ENCODE measurements around the gene SPSB1. TPM values are rescaled to one million over a fixed set of nuclear protein-coding genes. Genes with fewer than 3 reads are reported as not detected.

Gene SPSB1
- total and polyA plus RNA-seq, 9 donors = 4.4 to 11.2 (median 9.1) TPM

DNA sequence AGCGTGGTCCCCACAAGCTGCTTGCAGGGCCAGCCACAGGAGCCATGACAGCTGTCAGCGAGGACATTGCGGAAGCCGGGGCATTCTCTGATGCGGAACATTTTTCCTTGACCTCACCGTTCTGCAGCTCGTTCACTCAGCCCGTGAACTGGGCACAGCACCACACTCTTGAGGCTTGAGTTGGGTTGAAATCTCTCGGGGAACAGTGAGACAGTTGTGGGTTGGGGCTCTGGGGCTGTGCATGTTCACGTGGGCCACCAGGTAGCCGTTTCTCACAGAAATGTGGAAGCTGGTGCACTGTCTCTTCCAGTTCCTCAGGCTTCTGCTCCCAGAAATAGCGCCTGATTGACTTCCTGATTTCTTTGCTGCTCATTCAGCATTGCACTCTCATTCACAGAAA is 69.8 kb downstream of the SPSB1 start:
- Histone ChIP-seq H3K4me1 (ENCODE audit: control insufficient read depth, insufficient read depth, low read length) (peaks cover 11% of the 10 kb centered on the region), H3K4me3 (ENCODE audit: low read length) (no peak overlapping the region), H3K36me3 (ENCODE audit: control insufficient read depth, insufficient read depth, low read length) (peaks cover 10% of the 10 kb centered on the region), H3K27me3 (ENCODE audit: control insufficient read depth, insufficient read depth, low read length) (no peaks in the 10 kb centered on the region), H3K27ac (ENCODE audit: low read length) (no peak overlapping the region), H3K9me3 (replicated peaks; ENCODE audit: control insufficient read depth, low read depth, low read length) (no peaks in the 10 kb centered on the region)
- no peak for DNase-seq
- 74% methylated on average over 12 of the region's 12 CpGs for WGBS (ENCODE audit: insufficient coverage)

DNA sequence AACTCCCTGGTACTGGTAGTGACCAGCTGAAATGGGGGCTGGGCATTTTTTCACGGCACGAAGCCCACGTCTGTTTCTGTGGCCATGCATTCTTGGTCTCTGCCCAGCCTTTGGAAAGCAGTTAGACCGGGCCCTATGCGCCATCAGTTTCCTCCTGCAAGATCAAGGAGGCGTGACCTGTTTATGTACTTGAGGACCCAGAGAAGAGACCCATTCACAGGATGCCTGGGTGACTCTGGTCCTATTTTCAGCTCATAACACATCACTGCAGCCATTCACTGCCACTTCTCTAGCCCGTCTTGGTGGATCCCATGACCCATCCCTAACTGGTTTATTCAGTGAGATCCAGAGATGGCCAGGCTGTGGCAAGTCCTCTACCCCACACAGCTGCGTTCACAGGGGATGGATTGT is 70.4 kb downstream of the SPSB1 start:
- Histone ChIP-seq H3K36me3 (ENCODE audit: control insufficient read depth, insufficient read depth, low read length) (peaks cover 10% of the 10 kb centered on the region), H3K9me3 (replicated peaks; ENCODE audit: control insufficient read depth, low read depth, low read length) (no peaks in the 10 kb centered on the region), H3K4me1 (ENCODE audit: control insufficient read depth, insufficient read depth, low read length) (peaks cover 11% of the 10 kb centered on the region), H3K27ac (ENCODE audit: low read length) (no peak overlapping the region), H3K27me3 (ENCODE audit: control insufficient read depth, insufficient read depth, low read length) (no peaks in the 10 kb centered on the region), H3K4me3 (ENCODE audit: low read length) (no peak overlapping the region)
- no peak for DNase-seq
- WGBS (ENCODE audit: insufficient coverage) = 80% methylated on average over 7 of the region's 8 CpGs

DNA sequence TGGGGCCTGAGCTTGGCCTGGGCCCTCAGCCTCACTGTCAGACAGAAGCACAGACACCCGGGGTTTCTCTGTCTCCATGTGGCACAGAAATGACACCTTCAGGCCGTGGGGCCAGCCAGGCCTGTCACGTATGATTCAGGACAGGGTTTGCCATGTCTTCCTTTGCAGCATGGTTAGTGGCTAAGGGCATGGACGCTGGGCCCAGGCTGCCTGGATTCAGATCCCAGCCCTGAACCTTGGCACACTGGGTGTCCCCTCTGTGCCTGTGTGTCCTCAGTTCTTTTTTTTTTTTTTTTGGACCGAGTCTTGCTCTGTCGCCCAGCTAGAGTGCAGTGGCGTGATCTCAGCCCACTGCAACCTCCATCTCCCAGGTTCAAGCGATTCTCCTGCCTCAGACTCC is 73.6 kb downstream of the SPSB1 start:
- DNase-seq = no peak
- Histone ChIP-seq H3K4me1 (ENCODE audit: control insufficient read depth, insufficient read depth, low read length) (peaks cover 13% of the 10 kb centered on the region), H3K27ac (ENCODE audit: low read length) (no peak overlapping the region), H3K27me3 (ENCODE audit: control insufficient read depth, insufficient read depth, low read length) (peaks cover 2% of the 10 kb centered on the region), H3K36me3 (ENCODE audit: control insufficient read depth, insufficient read depth, low read length) (peaks cover 4% of the 10 kb centered on the region), H3K9me3 (replicated peaks; ENCODE audit: control insufficient read depth, low read depth, low read length) (no peaks in the 10 kb centered on the region), H3K4me3 (ENCODE audit: low read length) (no peak overlapping the region)
- WGBS (ENCODE audit: insufficient coverage) = 75% methylated on average over 4 of the region's 8 CpGs

DNA sequence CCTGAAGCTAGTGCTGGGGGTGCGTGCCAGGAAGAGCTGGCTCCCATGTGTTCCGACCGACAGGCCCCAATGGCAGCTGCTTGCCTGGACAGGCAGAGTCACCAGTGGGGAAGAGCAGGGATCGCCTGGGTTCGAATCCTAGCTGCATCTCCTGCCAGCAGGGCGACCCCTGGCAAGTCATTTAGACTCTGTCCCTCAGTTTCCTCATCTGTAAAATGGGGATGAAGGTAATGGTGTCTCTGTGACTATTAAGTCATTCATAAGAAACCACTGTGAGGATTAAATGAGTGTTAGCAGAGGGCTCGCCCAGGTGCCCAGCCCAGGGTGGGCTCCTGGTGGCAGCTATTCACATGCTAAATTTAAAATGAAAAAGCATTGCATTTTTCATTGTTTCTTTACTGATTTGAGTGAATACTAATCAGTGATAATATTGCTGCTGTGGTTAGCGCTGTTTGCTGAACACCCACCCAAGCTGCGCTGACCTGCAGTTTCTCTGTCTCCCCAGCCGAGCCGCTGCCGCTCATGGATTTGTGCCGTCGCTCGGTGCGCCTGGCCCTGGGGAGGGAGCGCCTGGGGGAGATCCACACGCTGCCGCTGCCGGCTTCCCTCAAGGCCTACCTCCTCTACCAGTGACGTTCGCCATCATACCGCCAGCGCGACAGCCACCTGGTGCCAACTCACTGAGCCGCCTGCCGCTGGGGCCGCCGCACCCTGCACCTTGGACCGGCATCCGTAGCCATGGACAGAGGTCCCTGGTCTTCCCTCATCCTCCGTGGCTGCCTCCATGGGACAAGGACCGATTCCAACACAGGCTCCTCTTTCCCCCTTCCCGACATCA is 74.5 kb downstream of the SPSB1 start:
- no peak for DNase-seq
- Histone ChIP-seq H3K9me3 (replicated peaks; ENCODE audit: control insufficient read depth, low read depth, low read length) (no peaks in the 10 kb centered on the region), H3K4me1 (ENCODE audit: control insufficient read depth, insufficient read depth, low read length) (peaks cover 17% of the 10 kb centered on the region), H3K27ac (ENCODE audit: low read length) (no peak overlapping the region), H3K27me3 (ENCODE audit: control insufficient read depth, insufficient read depth, low read length) (peaks cover 3% of the 10 kb centered on the region), H3K4me3 (ENCODE audit: low read length) (no peak overlapping the region), H3K36me3 (ENCODE audit: control insufficient read depth, insufficient read depth, low read length) (peaks cover 4% of the 10 kb centered on the region)
- 91% methylated on average over 30 of the region's 34 CpGs for WGBS (ENCODE audit: insufficient coverage)

DNA sequence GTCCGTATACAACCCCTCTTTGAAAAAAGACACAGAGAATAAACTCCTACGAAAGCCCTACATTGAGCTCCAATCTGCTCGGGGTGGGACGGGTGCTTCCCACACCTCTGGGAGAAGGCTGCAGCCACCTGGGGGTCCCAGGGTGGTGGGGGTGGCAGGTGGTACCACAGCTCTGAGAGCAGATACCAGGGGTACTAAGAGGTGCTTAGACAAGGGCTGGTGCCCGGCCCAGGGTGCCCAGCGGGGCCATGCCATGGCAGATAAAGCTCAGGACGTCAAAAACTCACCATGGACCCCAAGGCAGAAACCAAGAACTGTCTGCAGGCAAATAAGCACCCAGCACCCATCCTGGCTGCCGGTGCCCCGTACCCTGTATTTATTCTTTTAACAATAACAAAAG is 75.1 kb downstream of the SPSB1 start:
- H3K36me3 ChIP-seq (ENCODE audit: control insufficient read depth, insufficient read depth, low read length) = peaks cover 4% of the 10 kb centered on the region
- no peak overlapping the region for H3K27ac ChIP-seq (ENCODE audit: low read length)
- WGBS (ENCODE audit: insufficient coverage) = 77% methylated on average over 8 of the region's 9 CpGs
- peaks cover 4% of the 10 kb centered on the region for H3K27me3 ChIP-seq (ENCODE audit: control insufficient read depth, insufficient read depth, low read length)
- DNase-seq = no peak
- no peaks in the 10 kb centered on the region for H3K9me3 ChIP-seq (replicated peaks; ENCODE audit: control insufficient read depth, low read depth, low read length)
- H3K4me1 ChIP-seq (ENCODE audit: control insufficient read depth, insufficient read depth, low read length) = peaks cover 23% of the 10 kb centered on the region
- no peak overlapping the region for H3K4me3 ChIP-seq (ENCODE audit: low read length)

GRCh38 chr1:9368356-9368755 is 75.7 kb downstream of the SPSB1 start:
- Histone ChIP-seq H3K4me1 (ENCODE audit: control insufficient read depth, insufficient read depth, low read length) (peaks cover 23% of the 10 kb centered on the region), H3K36me3 (ENCODE audit: control insufficient read depth, insufficient read depth, low read length) (peaks cover 4% of the 10 kb centered on the region), H3K4me3 (ENCODE audit: low read length) (no peak overlapping the region), H3K9me3 (replicated peaks; ENCODE audit: control insufficient read depth, low read depth, low read length) (no peaks in the 10 kb centered on the region), H3K27me3 (ENCODE audit: control insufficient read depth, insufficient read depth, low read length) (peaks cover 4% of the 10 kb centered on the region), H3K27ac (ENCODE audit: low read length) (no peak overlapping the region)
- WGBS (ENCODE audit: insufficient coverage) = 68% methylated on average over 6 of the region's 8 CpGs
- DNase-seq = no peak

GRCh38 chr1:9369964-9370788 is 77.5 kb downstream of the SPSB1 start:
- Histone ChIP-seq H3K27ac (ENCODE audit: low read length) (no peak overlapping the region), H3K27me3 (ENCODE audit: control insufficient read depth, insufficient read depth, low read length) (peaks cover 6% of the 10 kb centered on the region), H3K36me3 (ENCODE audit: control insufficient read depth, insufficient read depth, low read length) (peaks cover 4% of the 10 kb centered on the region), H3K4me1 (ENCODE audit: control insufficient read depth, insufficient read depth, low read length) (peaks cover 26% of the 10 kb centered on the region), H3K9me3 (replicated peaks; ENCODE audit: control insufficient read depth, low read depth, low read length) (no peaks in the 10 kb centered on the region), H3K4me3 (ENCODE audit: low read length) (no peak overlapping the region)
- DNase-seq = no peak
- 81% methylated on average over 16 of the region's 16 CpGs for WGBS (ENCODE audit: insufficient coverage)

DNA sequence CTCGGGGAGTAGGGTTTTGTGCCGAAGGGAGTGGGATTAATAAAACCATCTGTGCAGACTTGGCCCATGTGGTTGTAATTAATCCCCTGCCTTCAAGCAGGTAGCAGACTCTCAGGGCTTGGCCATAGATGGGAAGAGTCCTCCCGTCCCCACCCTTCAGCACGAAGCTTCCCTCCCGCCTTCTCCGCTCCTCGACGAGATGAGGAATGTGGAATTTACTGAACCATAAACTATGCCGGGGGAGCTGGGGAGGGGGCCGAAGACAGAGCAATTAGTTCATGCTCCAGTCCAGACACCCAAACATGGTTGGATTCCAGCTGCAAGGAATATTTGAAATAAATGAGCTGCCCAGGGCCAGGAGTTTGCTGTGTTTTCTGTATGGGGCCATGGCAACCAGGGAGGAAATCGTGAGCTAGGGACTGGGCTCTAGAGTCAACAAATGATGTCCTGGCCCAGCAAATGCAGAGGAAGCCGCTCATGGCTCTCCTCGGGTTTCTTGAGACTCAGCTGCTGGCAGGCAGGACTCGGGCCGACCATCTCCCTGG is 78.8 kb downstream of the SPSB1 start:
- H3K27ac ChIP-seq (ENCODE audit: low read length) = peak overlapping the region; percentile 79
- peaks cover 4% of the 10 kb centered on the region for H3K36me3 ChIP-seq (ENCODE audit: control insufficient read depth, insufficient read depth, low read length)
- DNase-seq = peak; percentile 97
- H3K27me3 ChIP-seq (ENCODE audit: control insufficient read depth, insufficient read depth, low read length) = peaks cover 6% of the 10 kb centered on the region
- whole genome bisulfite sequencing (ENCODE audit: insufficient coverage) = 7% methylated on average over 4 of the region's 15 CpGs
- H3K4me1 ChIP-seq (ENCODE audit: control insufficient read depth, insufficient read depth, low read length) = peaks cover 36% of the 10 kb centered on the region
- H3K9me3 ChIP-seq (replicated peaks; ENCODE audit: control insufficient read depth, low read depth, low read length) = no peaks in the 10 kb centered on the region
- no peak overlapping the region for H3K4me3 ChIP-seq (ENCODE audit: low read length)

GRCh38 chr1:9371951-9372350 is 79.3 kb downstream of the SPSB1 start:
- peaks cover 6% of the 10 kb centered on the region for H3K27me3 ChIP-seq (ENCODE audit: control insufficient read depth, insufficient read depth, low read length)
- no peaks in the 10 kb centered on the region for H3K9me3 ChIP-seq (replicated peaks; ENCODE audit: control insufficient read depth, low read depth, low read length)
- peaks cover 4% of the 10 kb centered on the region for H3K36me3 ChIP-seq (ENCODE audit: control insufficient read depth, insufficient read depth, low read length)
- no peak for DNase-seq
- peaks cover 40% of the 10 kb centered on the region for H3K4me1 ChIP-seq (ENCODE audit: control insufficient read depth, insufficient read depth, low read length)
- WGBS (ENCODE audit: insufficient coverage) = 56% methylated on average over 3 of the region's 5 CpGs
- H3K27ac ChIP-seq (ENCODE audit: low read length) = peak overlapping the region; percentile 79
- no peak overlapping the region for H3K4me3 ChIP-seq (ENCODE audit: low read length)

GRCh38 chr1:9373619-9374018 is 80.9 kb downstream of the SPSB1 start:
- no peak overlapping the region for H3K4me3 ChIP-seq (ENCODE audit: low read length)
- H3K9me3 ChIP-seq (replicated peaks; ENCODE audit: control insufficient read depth, low read depth, low read length) = no peaks in the 10 kb centered on the region
- DNase-seq = no peak
- H3K27me3 ChIP-seq (ENCODE audit: control insufficient read depth, insufficient read depth, low read length) = peaks cover 8% of the 10 kb centered on the region
- no peak overlapping the region for H3K27ac ChIP-seq (ENCODE audit: low read length)
- H3K36me3 ChIP-seq (ENCODE audit: control insufficient read depth, insufficient read depth, low read length) = no peaks in the 10 kb centered on the region
- peaks cover 46% of the 10 kb centered on the region for H3K4me1 ChIP-seq (ENCODE audit: control insufficient read depth, insufficient read depth, low read length)
- WGBS (ENCODE audit: insufficient coverage) = 66% methylated on average over 2 of the region's 4 CpGs
